IPS-15b (cell line): ENCODE results near the gene TAF1.
"Not testable (repeated sequence)": the region's sequence is repeated elsewhere in the genome, so short reads cannot be mapped to it uniquely, and the experiment has no call there.

Source experiments
- H3K27me3 ChIP-seq: one replicate; pipeline ENCODE4 v1.6.1; 2013; ENCODE audit warnings: low read length; ENCODE audit not compliant: control insufficient read depth, insufficient read depth
- H3K36me3 ChIP-seq: one replicate; pipeline ENCODE4 v1.6.1; 2013; ENCODE audit warnings: low read length; ENCODE audit not compliant: control insufficient read depth, insufficient read depth
- H3K4me1 ChIP-seq: one replicate; pipeline ENCODE4 v1.6.1; 2013; ENCODE audit warnings: mild to moderate bottlenecking, low read length; ENCODE audit not compliant: control insufficient read depth, insufficient read depth
- H3K4me3 ChIP-seq: one replicate; pipeline ENCODE4 v1.5.1; 2013; ENCODE audit warnings: low read depth, low read length
- H3K9ac ChIP-seq: one replicate; pipeline ENCODE4 v1.6.1; 2013; ENCODE audit warnings: low read depth, mild to moderate bottlenecking, low read length
- H3K9me3 ChIP-seq: one replicate; pipeline ENCODE4 v1.6.1; 2013; ENCODE audit warnings: mild to moderate bottlenecking, low read length; ENCODE audit not compliant: control insufficient read depth, insufficient read depth

Gene TAF1

DNA sequence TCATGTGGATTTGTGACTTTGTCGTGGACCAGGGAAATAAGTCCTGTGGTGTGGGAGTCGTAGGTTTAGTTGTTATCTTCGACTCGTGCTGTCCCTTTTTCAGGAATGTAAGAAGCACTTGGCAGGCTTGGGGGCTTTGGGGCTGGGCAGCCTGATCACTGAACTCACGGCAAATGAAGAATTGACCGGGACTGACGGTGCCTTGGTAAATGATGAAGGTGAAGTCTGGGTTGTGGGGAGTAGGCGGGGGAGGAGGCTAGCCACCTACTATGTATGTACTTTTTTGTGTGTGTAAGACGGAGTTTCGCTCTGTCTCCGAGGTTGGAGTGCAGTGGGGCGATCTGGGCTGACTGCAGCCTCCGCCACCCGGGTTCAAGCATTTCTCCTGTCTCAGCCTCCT lies 1.2 kb downstream of the TAF1 start:
- Histone ChIP-seq H3K4me1 (no peaks in the 10 kb centered on the region), H3K9ac (no peak overlapping the region), H3K36me3 (peaks cover 2% of the 10 kb centered on the region), H3K9me3 (no peaks in the 10 kb centered on the region), H3K27me3 (no peaks in the 10 kb centered on the region), H3K4me3 (peak overlapping the region; percentile 87)

DNA sequence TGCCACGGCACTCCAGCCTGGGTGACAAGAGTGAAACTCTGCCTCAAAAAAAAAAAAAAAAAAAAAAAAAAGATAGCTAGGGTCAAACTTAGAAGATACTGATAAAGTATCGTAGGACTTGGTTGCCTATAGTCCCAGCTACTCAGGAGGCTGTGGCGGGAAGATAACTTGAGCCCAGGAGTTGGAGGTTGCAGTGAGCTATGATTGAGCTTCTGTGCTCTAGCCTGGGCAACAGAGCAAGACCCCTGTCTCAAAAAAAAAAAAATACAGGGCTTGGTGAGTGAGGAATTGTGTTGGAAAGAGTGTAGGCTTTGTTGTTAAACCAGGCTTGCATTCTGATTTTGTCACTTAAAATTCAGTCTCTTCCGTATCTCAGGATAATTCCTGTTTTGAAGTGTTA lies 6.2 kb downstream of the TAF1 start:
- Histone ChIP-seq H3K9me3 (peaks cover 6% of the 10 kb centered on the region), H3K27me3 (no peaks in the 10 kb centered on the region), H3K4me3 (no peak overlapping the region), H3K4me1 (no peaks in the 10 kb centered on the region), H3K36me3 (peaks cover 10% of the 10 kb centered on the region), H3K9ac (no peak overlapping the region)

- Histone ChIP-seq H3K36me3 (peaks cover 22% of the 10 kb centered on the region), H3K4me1 (no peaks in the 10 kb centered on the region), H3K9me3 (peaks cover 9% of the 10 kb centered on the region), H3K4me3 (no peak overlapping the region), H3K27me3 (no peaks in the 10 kb centered on the region), H3K9ac (no peak overlapping the region)
Observed at GRCh38 chrX:71378732-71379131, 12.6 kb downstream of the TAF1 start.

DNA sequence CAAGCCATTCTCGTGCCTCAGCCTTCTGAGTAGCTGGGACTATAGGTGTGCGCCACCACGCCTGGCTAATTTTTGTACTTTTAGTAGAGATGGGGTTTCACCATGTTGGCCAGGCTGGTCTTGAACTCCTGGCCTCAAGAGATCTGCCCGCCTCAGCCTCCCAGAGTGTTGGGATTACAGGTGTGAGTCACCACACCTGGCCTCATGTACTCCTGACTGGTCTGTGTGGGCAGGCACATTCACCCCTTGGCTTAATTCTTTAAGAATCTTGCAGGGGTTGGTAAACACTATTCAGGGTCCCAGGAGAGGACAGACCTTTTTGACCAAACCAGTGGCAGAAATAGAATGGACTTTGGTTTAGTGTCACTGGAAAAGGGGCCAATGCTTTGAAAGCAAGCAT lies 25.6 kb downstream of the TAF1 start:
- not testable (repeated sequence) for H3K4me3 ChIP-seq, H3K9me3 ChIP-seq, H3K27me3 ChIP-seq, H3K9ac ChIP-seq, H3K4me1 ChIP-seq
- H3K36me3 ChIP-seq: peaks cover 15% of the 10 kb centered on the region

GRCh38 chrX:71393919-71394318 lies 27.8 kb downstream of the TAF1 start:
- H3K9ac ChIP-seq: no peak overlapping the region
- peaks cover 18% of the 10 kb centered on the region for H3K36me3 ChIP-seq
- no peaks in the 10 kb centered on the region for H3K27me3 ChIP-seq
- no peak overlapping the region for H3K4me3 ChIP-seq
- H3K9me3 ChIP-seq: no peaks in the 10 kb centered on the region
- no peaks in the 10 kb centered on the region for H3K4me1 ChIP-seq

- Histone ChIP-seq H3K27me3 (no peaks in the 10 kb centered on the region), H3K36me3 (peaks cover 20% of the 10 kb centered on the region), H3K4me1 (no peaks in the 10 kb centered on the region), H3K4me3 (no peak overlapping the region), H3K9ac (no peak overlapping the region), H3K9me3 (no peaks in the 10 kb centered on the region)
Observed at GRCh38 chrX:71396576-71396975, 30.4 kb downstream of the TAF1 start.

DNA sequence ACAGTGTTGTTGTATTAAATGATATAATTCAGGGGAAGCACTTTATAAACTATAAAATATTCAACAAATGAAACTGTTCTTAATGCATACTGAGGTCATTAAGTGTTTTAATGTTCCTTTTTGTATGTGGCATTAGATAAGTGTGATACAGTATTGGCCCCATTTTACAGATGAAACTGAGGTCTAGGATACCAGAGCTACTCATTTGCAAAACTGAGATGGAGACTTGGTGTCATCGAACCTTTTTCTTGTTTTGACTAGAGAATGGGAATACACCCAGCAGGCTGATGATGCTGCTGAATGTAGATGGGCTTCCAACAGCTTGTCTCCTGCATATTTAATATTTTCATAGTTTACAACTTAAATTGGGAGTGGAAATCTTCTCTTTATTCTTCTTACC lies 34.6 kb downstream of the TAF1 start:
- H3K27me3 ChIP-seq: no peaks in the 10 kb centered on the region
- no peak overlapping the region for H3K4me3 ChIP-seq
- no peaks in the 10 kb centered on the region for H3K9me3 ChIP-seq
- no peaks in the 10 kb centered on the region for H3K4me1 ChIP-seq
- no peak overlapping the region for H3K9ac ChIP-seq
- H3K36me3 ChIP-seq: peaks cover 12% of the 10 kb centered on the region

GRCh38 chrX:71416260-71416659 lies 50.1 kb downstream of the TAF1 start:
- not testable (repeated sequence) for H3K9me3 ChIP-seq, H3K4me3 ChIP-seq, H3K4me1 ChIP-seq, H3K27me3 ChIP-seq, H3K36me3 ChIP-seq, H3K9ac ChIP-seq

GRCh38 chrX:71420686-71421085 lies 54.5 kb downstream of the TAF1 start:
- Histone ChIP-seq H3K9me3 (no peaks in the 10 kb centered on the region), H3K36me3 (peaks cover 4% of the 10 kb centered on the region), H3K9ac (no peak overlapping the region), H3K4me1 (no peaks in the 10 kb centered on the region), H3K4me3 (no peak overlapping the region), H3K27me3 (no peaks in the 10 kb centered on the region)

DNA sequence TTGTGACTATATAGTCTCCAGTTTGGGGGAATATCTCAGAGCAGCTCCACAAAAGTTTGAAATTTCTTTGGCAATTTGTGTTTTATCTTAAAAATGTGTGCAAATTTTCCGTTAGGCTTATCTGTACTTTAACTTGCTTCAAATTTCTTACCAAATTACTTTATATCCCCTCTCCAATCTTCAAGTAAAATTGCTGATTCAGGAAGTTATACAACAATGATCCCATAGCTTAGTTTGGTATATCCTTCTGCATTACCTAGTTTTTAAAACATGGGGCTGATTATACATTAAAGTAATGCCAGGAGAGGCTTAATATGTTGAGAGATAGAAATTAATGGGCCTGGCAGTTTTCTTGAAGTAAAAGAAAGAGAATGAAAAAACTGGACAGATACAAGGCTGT lies 66.6 kb downstream of the TAF1 start:
- no peaks in the 10 kb centered on the region for H3K36me3 ChIP-seq
- H3K4me3 ChIP-seq: no peak overlapping the region
- no peaks in the 10 kb centered on the region for H3K27me3 ChIP-seq
- no peak overlapping the region for H3K9ac ChIP-seq
- H3K9me3 ChIP-seq: no peaks in the 10 kb centered on the region
- H3K4me1 ChIP-seq: no peaks in the 10 kb centered on the region

- Histone ChIP-seq H3K4me1 (no peaks in the 10 kb centered on the region), H3K9ac (no peak overlapping the region), H3K9me3 (no peaks in the 10 kb centered on the region), H3K4me3 (no peak overlapping the region), H3K27me3 (no peaks in the 10 kb centered on the region), H3K36me3 (peaks cover 4% of the 10 kb centered on the region)
Observed at GRCh38 chrX:71438750-71439149, 72.6 kb downstream of the TAF1 start.

DNA sequence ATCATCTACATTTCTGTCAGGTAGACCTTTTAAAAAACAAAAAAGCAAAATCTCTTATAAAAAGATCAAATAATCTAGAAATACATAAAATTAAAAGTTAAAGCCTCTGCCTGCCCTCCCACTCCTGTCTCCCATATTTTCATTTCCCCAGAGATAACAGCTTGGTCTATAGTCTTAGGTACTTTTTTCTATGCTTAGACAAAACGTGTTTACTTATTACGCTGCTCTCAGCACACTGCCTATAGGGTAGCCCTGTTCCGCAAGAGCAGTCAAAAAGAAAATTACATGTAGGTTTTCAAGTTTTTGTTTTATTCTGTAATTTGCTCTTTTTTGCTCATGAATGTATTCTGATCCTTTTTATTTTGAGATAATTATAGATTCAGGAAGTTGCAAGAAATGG lies 73.3 kb downstream of the TAF1 start:
- no peak overlapping the region for H3K4me3 ChIP-seq
- peaks cover 4% of the 10 kb centered on the region for H3K36me3 ChIP-seq
- no peak overlapping the region for H3K9ac ChIP-seq
- H3K4me1 ChIP-seq: no peaks in the 10 kb centered on the region
- H3K27me3 ChIP-seq: no peaks in the 10 kb centered on the region
- H3K9me3 ChIP-seq: no peaks in the 10 kb centered on the region

DNA sequence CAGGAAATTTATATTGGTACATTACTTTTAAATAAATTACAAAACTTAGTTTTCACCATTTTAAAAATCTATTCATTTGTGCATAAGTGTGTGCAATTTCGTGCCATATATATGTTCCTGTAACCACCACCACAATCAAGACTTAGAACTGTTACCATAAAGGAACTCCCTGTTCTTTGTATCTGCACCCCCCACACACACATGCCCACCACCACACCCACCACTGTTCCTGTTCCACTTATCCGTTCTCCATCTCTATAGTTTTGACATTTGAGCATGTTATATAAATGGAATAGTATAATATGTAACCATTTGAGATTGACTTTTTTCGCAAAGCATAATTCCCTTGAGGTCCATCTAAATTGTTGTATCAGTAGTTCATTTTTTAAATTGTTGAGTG lies 73.7 kb downstream of the TAF1 start:
- peaks cover 4% of the 10 kb centered on the region for H3K36me3 ChIP-seq
- H3K9ac ChIP-seq: no peak overlapping the region
- no peaks in the 10 kb centered on the region for H3K4me1 ChIP-seq
- no peaks in the 10 kb centered on the region for H3K27me3 ChIP-seq
- no peak overlapping the region for H3K4me3 ChIP-seq
- no peaks in the 10 kb centered on the region for H3K9me3 ChIP-seq
